SK-N-SH treated with all-trans-retinoic acid at 6 μM for 48 hours (cell line): ENCODE data around the gene GPBP1.

Experiments used
- ARNTL ChIP-seq: fragments of 450-650 bp; formaldehyde crosslinking; IDR thresholded peaks from 2 replicates; pipeline ENCODE4 v1.5.0; 2020; ENCODE audit warnings: low read depth, mild to moderate bottlenecking, moderate library complexity, borderline replicate concordance
- RARB ChIP-seq: fragments of 250-450 bp; sonication (Bioruptor Pico); IDR thresholded peaks from 2 replicates; pipeline ENCODE4 v1.8.0; 2021; ENCODE audit warnings: mild to moderate bottlenecking, moderate library complexity
- SNAI2 ChIP-seq: fragments of 250-450 bp; sonication (Bioruptor Pico); IDR thresholded peaks from 2 replicates; pipeline ENCODE4 v1.5.0; 2020; ENCODE audit warnings: mild to moderate bottlenecking, moderate library complexity
- TOX ChIP-seq: fragments of 250-450 bp; sonication (Bioruptor Pico); IDR thresholded peaks from 2 replicates; pipeline ENCODE4 v1.8.0; 2021; ENCODE audit warnings: mild to moderate bottlenecking, moderate library complexity, borderline replicate concordance
- ZFP3 ChIP-seq: fragments of 250-450 bp; sonication (Bioruptor Pico); IDR thresholded peaks from 2 replicates; pipeline ENCODE4 v1.5.0; 2020; ENCODE audit warnings: mild to moderate bottlenecking, moderate library complexity
- ZFP30 ChIP-seq: fragments of 450-650 bp; formaldehyde crosslinking; IDR thresholded peaks from 2 replicates; pipeline ENCODE4 v1.5.0; 2022; ENCODE audit warnings: mild to moderate bottlenecking, moderate library complexity
- TF ChIP-seq, protein P1 (sequence below): fragments of 250-450 bp; sonication (Bioruptor Pico); IDR thresholded peaks from 2 replicates; pipeline ENCODE4 v1.8.0; 2020; ENCODE audit warnings: mild to moderate bottlenecking, moderate library complexity, borderline replicate concordance

DNA sequence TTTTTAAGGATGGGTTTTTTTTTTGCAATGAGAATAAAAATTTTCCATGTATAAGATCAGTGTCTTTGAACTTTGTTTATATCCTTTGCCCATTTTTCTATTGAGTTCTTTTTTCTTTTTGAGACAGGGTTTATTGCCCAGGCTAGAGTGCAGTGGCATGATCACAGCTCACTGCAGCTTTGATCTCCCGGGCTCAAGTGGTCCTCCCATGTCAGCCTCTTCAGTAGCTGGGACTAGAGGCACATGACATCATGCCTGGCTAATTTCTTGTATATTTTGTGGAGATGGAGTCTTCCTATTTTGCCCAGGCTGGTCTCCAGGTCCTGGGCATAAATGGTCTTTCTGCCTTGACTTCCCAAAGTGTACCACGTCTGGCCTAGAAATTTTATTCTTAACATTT is 21.2 kb downstream of the GPBP1 start:
- TF ChIP-seq SNAI2 (CRISPR knock-in tag) (no peak), RARB (CRISPR knock-in tag) (no peak), ZFP3 (CRISPR knock-in tag) (no peak), ZFP30 (CRISPR knock-in tag) (no peak), TOX (CRISPR knock-in tag) (no peak), ARNTL (CRISPR knock-in tag) (no peak)
- TF ChIP-seq, protein P1, sequence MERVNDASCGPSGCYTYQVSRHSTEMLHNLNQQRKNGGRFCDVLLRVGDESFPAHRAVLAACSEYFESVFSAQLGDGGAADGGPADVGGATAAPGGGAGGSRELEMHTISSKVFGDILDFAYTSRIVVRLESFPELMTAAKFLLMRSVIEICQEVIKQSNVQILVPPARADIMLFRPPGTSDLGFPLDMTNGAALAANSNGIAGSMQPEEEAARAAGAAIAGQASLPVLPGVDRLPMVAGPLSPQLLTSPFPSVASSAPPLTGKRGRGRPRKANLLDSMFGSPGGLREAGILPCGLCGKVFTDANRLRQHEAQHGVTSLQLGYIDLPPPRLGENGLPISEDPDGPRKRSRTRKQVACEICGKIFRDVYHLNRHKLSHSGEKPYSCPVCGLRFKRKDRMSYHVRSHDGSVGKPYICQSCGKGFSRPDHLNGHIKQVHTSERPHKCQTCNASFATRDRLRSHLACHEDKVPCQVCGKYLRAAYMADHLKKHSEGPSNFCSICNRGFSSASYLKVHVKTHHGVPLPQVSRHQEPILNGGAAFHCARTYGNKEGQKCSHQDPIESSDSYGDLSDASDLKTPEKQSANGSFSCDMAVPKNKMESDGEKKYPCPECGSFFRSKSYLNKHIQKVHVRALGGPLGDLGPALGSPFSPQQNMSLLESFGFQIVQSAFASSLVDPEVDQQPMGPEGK (CRISPR knock-in tag): no peak
